Esophagus (tissue), 2 donors: ENCODE results near the gene GALNT9. TPM values are rescaled to one million over a fixed set of nuclear protein-coding genes. Genes with fewer than 3 reads are reported as not detected.

Experiments used
- H3K27ac ChIP-seq, 2 donors: one replicate each; pipeline ENCODE4 v1.5.1; 2013; ENCODE audit warnings: low read depth in 2 of 2, mild to moderate bottlenecking in 2 of 2, inconsistent platforms in 1 of 2, low read length in 1 of 2, moderate library complexity in 1 of 2
- H3K27me3 ChIP-seq, 2 donors: one replicate each; pipeline ENCODE4 v1.6.1; 2013; ENCODE audit warnings: low read length in 2 of 2, control low read depth in 1 of 2, mild to moderate bottlenecking in 1 of 2; ENCODE audit not compliant: insufficient read depth in 2 of 2, control insufficient read depth in 1 of 2
- H3K36me3 ChIP-seq, 2 donors: one replicate each; pipeline ENCODE4 v1.6.1; 2013; ENCODE audit warnings: low read length in 1 of 2; ENCODE audit not compliant: control insufficient read depth in 2 of 2, insufficient read depth in 2 of 2
- H3K4me1 ChIP-seq, 2 donors: one replicate each; pipeline ENCODE4 v1.6.1; 2013; ENCODE audit warnings: low read length in 1 of 2; ENCODE audit not compliant: control insufficient read depth in 2 of 2, insufficient read depth in 2 of 2
- H3K4me3 ChIP-seq, 2 donors: one replicate each; pipeline ENCODE4 v1.5.1; 2013; ENCODE audit warnings: low read length in 2 of 2, mild to moderate bottlenecking in 2 of 2, low read depth in 1 of 2, moderate library complexity in 1 of 2
- H3K9me3 ChIP-seq, 2 donors: one replicate each; pipeline ENCODE4 v1.6.1; 2013; ENCODE audit warnings: mild to moderate bottlenecking in 2 of 2, low read depth in 1 of 2, low read length in 1 of 2, moderate library complexity in 1 of 2; ENCODE audit not compliant: control insufficient read depth in 2 of 2, insufficient read depth in 1 of 2
- whole genome bisulfite sequencing, 2 donors: extraction: QIAGEN DNeasy Blood & Tissue Kit; methylation state at CpG; one replicate each; pipeline ENCODE4 v1.1.7; 2013; 5-methylcytosine and 5-hydroxymethylcytosine counted together
- polyA plus RNA-seq, 2 donors: library from polyadenylated mRNA; stranded (reverse); fragments of 200-250 nt; gene quantifications; one replicate each; pipeline ENCODE4 v1.2.3, GENCODE V29; 2013
- donor health status: healthy with polysubstance abuse.
- donor health status: Bipolar disorder and iron deficiency.

Gene GALNT9
- polyA plus RNA-seq, 2 donors, result not detected

DNA sequence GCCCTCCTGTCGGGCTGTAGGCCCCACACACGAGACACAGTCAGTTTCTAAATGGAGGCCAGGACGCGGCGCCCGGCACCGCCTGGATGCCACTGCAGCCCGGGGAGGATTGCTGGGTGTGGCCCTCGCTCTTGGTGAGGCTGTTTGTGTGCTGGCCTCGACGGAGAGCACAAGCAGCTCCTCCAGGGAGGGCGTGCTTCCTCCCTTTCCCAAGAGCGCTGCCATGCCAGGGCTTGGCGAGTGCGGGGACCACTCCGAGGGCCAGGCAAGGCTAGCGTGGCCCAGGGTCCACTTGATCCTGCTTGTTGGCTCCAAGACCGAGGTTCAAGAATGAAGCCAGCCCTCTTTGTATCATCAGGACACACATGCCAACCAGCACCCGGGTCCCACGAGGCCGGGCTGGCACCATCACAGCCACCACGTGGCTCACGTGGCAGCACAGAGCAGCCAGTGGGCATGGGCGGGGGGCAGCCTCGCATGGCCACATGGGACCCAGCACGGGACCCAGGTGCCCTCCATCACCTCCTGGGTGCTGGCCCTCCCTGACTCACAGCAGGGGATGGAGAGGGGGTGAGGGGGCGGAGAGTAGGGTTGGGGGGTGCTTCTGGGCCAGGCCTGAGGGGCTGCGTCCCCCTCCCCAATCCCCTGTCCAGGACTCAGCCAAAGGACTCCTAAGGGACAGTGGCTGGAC is 113.9 kb downstream of the GALNT9 start:
- H3K27me3 ChIP-seq, result no peaks in the 10 kb centered on the region
- H3K36me3 ChIP-seq, result no peaks in the 10 kb centered on the region
- no peaks in the 10 kb centered on the region for H3K9me3 ChIP-seq
- no peak overlapping the region for H3K4me3 ChIP-seq
- peaks cover 0 to 2% of the 10 kb centered on the region in 2 donors for H3K4me1 ChIP-seq
- no peak overlapping the region for H3K27ac ChIP-seq
- WGBS, 2 donors, result 67 to 74% methylated on average over 28 of the region's 28 CpGs

DNA sequence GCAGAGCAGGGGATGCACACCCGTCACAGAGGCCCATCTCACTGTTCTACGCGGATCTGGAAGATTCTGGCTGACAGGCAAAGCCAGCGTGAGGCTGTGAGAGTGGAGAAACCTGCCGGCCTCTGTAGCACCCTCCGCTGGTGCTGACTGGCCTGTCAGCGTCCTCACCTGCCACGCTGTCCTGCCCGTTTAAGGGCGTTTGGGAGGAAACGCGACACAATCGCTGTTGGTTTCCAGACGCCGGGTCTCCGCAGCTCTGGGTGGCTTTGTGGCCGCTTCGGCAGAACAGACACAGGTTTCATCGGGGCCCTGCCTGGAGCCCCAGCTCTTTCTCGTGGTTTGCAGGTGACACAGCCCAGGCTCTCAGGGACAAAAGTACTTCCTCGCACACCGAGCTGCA is 114.5 kb downstream of the GALNT9 start:
- H3K4me3 ChIP-seq, result no peak overlapping the region
- no peaks in the 10 kb centered on the region for H3K27me3 ChIP-seq
- H3K27ac ChIP-seq, result no peak overlapping the region
- WGBS, 2 donors, result 62 to 67% methylated on average over 22 of the region's 22 CpGs
- no peaks in the 10 kb centered on the region for H3K9me3 ChIP-seq
- H3K4me1 ChIP-seq, result peaks cover 3 to 4% of the 10 kb centered on the region in 2 donors
- H3K36me3 ChIP-seq, result no peaks in the 10 kb centered on the region

DNA sequence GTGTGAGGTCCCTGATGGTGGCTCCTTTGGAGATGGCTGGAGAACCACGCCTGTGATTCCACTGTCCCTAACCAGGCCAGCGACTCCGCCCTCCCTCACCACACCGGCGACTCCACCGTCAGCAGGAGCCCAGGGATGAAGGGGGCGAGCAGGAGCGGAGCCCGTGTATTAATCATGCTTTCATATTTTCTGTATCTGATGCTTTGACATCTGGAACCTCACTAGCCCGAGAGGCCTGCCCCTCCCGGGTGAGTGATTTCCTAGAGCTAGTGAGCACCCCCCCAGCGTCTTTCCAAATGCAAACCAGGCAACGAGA is 115.3 kb downstream of the GALNT9 start:
- Histone ChIP-seq H3K4me1 (peaks cover 3 to 4% of the 10 kb centered on the region in 2 donors), H3K9me3 (no peaks in the 10 kb centered on the region), H3K36me3 (no peaks in the 10 kb centered on the region), H3K27ac (no peak overlapping the region), H3K4me3 (no peak overlapping the region), H3K27me3 (no peaks in the 10 kb centered on the region)
- WGBS, 2 donors, result 70 to 75% methylated on average over 13 of the region's 13 CpGs

DNA sequence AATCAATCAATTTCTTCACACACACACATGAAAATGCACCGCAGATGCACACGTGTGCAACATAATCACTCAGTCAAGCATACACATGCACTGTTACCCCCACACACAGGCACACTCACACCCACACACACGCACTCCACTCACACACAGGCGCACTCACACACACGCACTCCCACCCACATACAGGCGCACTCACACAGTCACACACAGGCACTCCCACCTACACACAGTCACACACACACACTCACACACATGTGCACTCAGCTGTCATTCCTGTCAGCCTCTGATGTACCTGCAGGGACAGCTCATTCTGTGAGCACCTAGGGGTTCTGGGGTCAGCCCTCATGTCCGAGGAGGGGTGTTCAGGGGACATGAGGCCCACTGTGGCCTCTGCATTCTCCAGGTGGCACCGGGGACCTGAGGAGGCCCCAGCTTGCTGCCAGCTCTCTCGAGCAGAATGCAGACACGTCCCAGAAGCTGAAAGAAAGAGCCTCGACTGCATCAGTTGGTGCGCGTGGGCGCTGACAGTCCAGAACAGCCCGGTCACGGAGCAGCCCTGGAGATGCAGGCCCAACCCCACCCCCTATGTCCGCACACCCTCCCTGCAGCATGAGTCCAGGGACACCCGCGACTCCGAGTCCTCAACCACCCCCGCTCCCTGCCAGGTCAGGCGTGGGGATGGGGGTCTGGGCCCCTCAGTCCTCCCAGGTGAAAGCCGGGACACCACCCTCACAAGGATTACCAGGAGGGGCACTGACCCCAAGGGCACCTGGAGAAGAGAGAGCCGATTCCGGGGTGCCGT is 115.8 kb downstream of the GALNT9 start:
- Histone ChIP-seq H3K27ac (no peak overlapping the region), H3K4me1 (peaks cover 3 to 4% of the 10 kb centered on the region in 2 donors), H3K9me3 (peaks cover 0 to 2% of the 10 kb centered on the region in 2 donors), H3K36me3 (no peaks in the 10 kb centered on the region), H3K27me3 (no peaks in the 10 kb centered on the region), H3K4me3 (no peak overlapping the region)
- 77% methylated on average over 26 of the region's 26 CpGs for WGBS, 2 donors

DNA sequence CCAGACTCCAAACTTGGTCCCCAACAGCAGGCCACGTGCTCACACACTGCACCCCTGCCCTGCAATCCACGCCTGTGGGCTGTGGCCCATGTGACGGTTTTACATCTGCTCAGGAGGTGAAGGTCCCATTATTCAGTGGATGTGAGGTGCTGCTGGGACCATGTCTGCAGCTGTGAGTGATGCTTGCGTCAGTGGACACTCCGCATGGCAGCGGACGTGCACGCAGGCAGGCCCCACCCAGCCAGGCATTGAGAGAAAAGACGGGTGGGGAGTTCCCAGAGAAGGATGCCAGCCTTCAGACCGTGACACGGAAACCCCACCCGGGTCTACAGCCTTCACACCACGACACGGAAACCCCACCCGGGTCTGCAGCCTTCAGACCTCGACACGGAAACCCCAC is 117.6 kb downstream of the GALNT9 start:
- WGBS, 2 donors, result 83 to 87% methylated on average over 17 of the region's 17 CpGs
- no peaks in the 10 kb centered on the region for H3K27me3 ChIP-seq

DNA sequence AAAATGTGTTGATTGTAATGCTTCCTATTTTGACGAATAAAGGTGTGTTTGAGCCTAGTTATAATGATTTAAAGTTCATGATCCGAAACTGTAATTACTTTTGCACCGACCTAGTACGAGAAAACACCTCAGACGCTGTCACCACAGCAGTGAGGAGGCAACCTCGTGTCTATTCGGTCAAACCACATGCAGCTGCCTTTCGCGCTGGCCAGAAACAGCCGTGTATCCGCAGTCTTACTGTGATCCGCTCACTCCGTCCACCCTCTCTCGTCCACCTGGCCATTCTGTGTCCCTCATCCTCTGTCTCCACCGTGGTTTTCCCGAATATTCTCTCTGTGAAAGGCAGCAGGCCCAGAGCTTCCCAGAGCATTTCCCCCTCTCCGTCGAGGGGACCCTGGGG is 118.1 kb downstream of the GALNT9 start:
- H3K27ac ChIP-seq, result no peak overlapping the region
- no peak overlapping the region for H3K4me3 ChIP-seq
- H3K36me3 ChIP-seq, result no peaks in the 10 kb centered on the region
- WGBS, 2 donors, result 85 to 89% methylated on average over 18 of the region's 18 CpGs
- H3K9me3 ChIP-seq, result peaks cover 0 to 4% of the 10 kb centered on the region in 2 donors
- H3K27me3 ChIP-seq, result no peaks in the 10 kb centered on the region
- H3K4me1 ChIP-seq, result peaks cover 3 to 4% of the 10 kb centered on the region in 2 donors

More for the DNA sequence above, 117.6 kb downstream of the GALNT9 start:
- Histone ChIP-seq H3K36me3 (no peaks in the 10 kb centered on the region), H3K4me3 (no peak overlapping the region), H3K27ac (no peak overlapping the region), H3K9me3 (peaks cover 0 to 4% of the 10 kb centered on the region in 2 donors), H3K4me1 (peaks cover 3 to 4% of the 10 kb centered on the region in 2 donors)

DNA sequence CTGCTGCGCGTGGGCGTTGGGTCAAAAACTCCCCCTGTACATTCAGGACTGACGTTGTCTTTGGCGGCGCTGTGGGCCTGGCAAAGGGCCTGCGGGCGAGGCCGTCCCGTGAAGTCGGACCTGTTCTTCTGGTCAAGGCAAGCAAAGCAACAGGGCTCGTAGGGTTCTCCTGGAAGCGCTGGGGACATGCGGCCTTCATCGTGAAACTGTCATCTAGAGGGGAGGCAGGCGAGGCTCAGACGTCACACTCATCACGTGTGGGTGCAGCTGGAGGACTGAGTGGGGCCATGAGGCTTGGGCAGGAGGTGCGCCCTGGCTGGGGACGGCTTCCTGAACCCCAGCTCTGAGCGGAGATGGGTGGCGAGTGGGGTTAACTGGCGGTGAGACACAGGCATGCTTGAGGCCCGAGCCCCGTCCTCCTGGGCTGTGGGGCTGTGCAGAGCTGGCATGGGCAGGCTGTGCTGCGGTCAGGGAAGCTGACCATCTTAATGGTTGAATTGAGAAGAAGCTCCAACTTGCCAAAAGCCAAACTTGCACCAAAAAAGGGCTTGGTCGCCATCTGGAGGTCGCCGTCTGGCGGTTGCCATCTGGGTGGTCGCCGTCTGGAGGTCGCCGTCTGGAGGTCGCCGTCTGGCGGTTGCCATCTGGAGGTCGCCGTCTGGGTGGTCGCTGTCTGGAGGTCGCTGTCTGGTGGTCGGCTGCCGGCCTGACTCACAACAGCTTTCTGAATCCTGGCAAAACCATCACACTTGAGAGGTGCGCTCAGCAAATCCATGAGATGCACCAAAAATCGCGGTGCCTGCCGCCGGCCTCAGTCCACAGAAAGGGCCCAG is 119.0 kb downstream of the GALNT9 start:
- peaks cover 0 to 7% of the 10 kb centered on the region in 2 donors for H3K27me3 ChIP-seq
- 75 to 76% methylated on average over 44 to 48 of the region's 48 CpGs for WGBS, 2 donors

DNA sequence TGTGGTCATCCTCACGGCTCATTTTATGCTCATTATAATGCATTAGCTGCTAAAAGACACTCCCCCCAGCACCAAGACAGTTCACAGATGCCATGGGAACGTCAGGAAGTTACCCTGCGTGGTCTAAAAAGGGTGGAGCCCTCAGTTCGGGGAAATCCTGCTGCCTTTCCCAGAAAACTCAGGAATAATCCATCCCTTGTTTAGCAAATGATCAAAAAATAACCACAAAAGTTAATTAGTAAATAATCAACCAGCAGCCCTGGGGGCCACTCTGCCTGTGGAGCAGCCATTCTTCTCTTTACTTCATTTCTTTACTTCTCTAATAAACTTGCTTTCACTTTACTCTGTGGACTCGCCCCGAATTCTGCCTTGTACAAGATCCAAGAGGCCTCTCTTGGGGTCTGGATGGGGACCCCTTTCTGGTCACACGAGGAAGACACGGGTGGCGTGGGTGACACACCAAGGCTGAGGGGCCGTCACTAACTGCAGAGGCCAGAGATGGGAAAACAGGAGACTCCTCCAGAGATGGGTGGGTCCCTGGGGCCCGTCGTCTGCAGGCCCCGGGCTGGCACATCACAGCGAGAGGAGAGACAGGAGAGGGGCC is 119.7 kb downstream of the GALNT9 start:
- 53 to 63% methylated on average over 14 of the region's 14 CpGs for WGBS, 2 donors
- Histone ChIP-seq H3K9me3 (peaks cover 0 to 4% of the 10 kb centered on the region in 2 donors), H3K27ac (no peak overlapping the region), H3K4me3 (no peak overlapping the region), H3K4me1 (peaks cover 3 to 12% of the 10 kb centered on the region in 2 donors), H3K36me3 (no peaks in the 10 kb centered on the region), H3K27me3 (peaks cover 0 to 7% of the 10 kb centered on the region in 2 donors)

More for the DNA sequence above, 119.0 kb downstream of the GALNT9 start:
- Histone ChIP-seq H3K36me3 (no peaks in the 10 kb centered on the region), H3K9me3 (peaks cover 0 to 4% of the 10 kb centered on the region in 2 donors), H3K4me1 (peaks cover 3 to 5% of the 10 kb centered on the region in 2 donors), H3K27ac (no peak overlapping the region), H3K4me3 (no peak overlapping the region)
